Activated CD4-positive, alpha-beta T cell treated with anti-CD3 and anti-CD28 coated beads, Interleukin-2, amount 50 U/mL, for 4 hours (primary cell): Measurements from ENCODE around the gene EID1.
A peak's percentile ranks its signal among the peaks of the same experiment; 100 is the strongest.
"Not testable (repeated sequence)": the region's sequence is repeated elsewhere in the genome, so short reads cannot be mapped to it uniquely, and the experiment has no call there.

Experiments
- DNase-seq, 2 experiments: peaks; one replicate each; pipeline ENCODE4 v3.0.0-alpha.2; 2020

Gene EID1

GRCh38 chr15:48877630-48878595, at the start of gene EID1:
Gene EID1 (plus strand): TSS chr15:48878134. CDS start chr15:48878177, 43 bp downstream.
- DNase-seq = peak; percentile 85 to 87

- DNase-seq = no peak
Measured at GRCh38 chr15:48828471-48828870, 49.5 kb upstream of the EID1 start.

- no peak for DNase-seq
Measured at GRCh38 chr15:48828906-48829305, 49.0 kb upstream of the EID1 start.

- DNase-seq = no peak
Measured at GRCh38 chr15:48832648-48833047, 45.3 kb upstream of the EID1 start.

- no peak for DNase-seq
Measured at GRCh38 chr15:48833526-48834239, 44.3 kb upstream of the EID1 start.

- DNase-seq = no peak
Measured at GRCh38 chr15:48834756-48835155, 43.2 kb upstream of the EID1 start.

- DNase-seq = no peak
Measured at GRCh38 chr15:48842501-48842900, 35.4 kb upstream of the EID1 start.

GRCh38 chr15:48845123-48845522, 32.8 kb upstream of the EID1 start:
- no peak for DNase-seq

- no peak for DNase-seq
Measured at GRCh38 chr15:48850648-48851047, 27.3 kb upstream of the EID1 start.

- no peak for DNase-seq
Measured at GRCh38 chr15:48851956-48852355, 26.0 kb upstream of the EID1 start.

GRCh38 chr15:48854434-48854833, 23.5 kb upstream of the EID1 start:
- DNase-seq = not testable (repeated sequence)

GRCh38 chr15:48855501-48856440, 22.2 kb upstream of the EID1 start:
- DNase-seq = no peak

- no peak for DNase-seq
Measured at GRCh38 chr15:48856942-48857341, 21.0 kb upstream of the EID1 start.

GRCh38 chr15:48858401-48858800, 19.5 kb upstream of the EID1 start:
- DNase-seq = no peak

- no peak for DNase-seq
Measured at GRCh38 chr15:48859426-48859825, 18.5 kb upstream of the EID1 start.

GRCh38 chr15:48861813-48862431, 16.0 kb upstream of the EID1 start:
- peak; percentile 12 to 27 for DNase-seq

GRCh38 chr15:48862705-48863104, 15.2 kb upstream of the EID1 start:
- no peak for DNase-seq

- DNase-seq = no peak
Measured at GRCh38 chr15:48865370-48866079, 12.4 kb upstream of the EID1 start.

- DNase-seq = no peak
Measured at GRCh38 chr15:48866141-48866563, 11.8 kb upstream of the EID1 start.

GRCh38 chr15:48868023-48868422, 9.9 kb upstream of the EID1 start:
- DNase-seq = no peak

GRCh38 chr15:48868536-48868935, 9.4 kb upstream of the EID1 start:
- no peak for DNase-seq

- DNase-seq = no peak
Measured at GRCh38 chr15:48869966-48870365, 8.0 kb upstream of the EID1 start.
